ENCODE results near the gene NXPE3.

NXPE3 gene

DNA sequence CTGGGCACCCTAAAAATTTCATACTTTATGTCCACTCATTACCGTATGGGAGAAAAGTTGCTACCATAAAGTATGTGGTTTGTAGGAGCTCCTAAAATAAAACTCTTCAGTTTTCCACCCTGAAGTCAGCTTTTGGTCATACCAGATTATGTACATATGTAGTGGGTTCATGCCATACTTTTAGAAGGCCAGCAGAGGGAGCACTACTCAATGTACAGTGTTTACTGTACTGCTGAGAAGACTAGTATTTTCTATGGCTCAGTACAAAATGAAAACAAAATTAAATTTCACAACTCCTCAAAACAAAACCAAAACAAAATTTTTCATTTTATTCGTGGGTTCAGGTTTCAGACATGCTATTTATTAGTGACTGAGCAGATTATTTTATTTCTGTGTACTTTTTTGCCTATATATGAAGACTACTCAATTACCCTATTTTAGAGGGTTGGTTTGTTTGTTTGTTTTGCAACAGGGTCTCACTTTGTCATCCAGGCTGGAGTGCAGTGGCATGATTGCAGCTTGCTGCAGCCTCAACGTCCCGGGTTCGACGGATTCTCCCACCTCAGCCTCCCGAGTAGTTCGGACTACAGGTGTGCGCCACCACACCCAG is 24.3 kb downstream of the NXPE3 start:
- FAIRE-seq: peak; percentile 88

- FAIRE-seq: no peak
Measured at GRCh38 chr3:101803939-101804338, 24.9 kb downstream of the NXPE3 start.

DNA sequence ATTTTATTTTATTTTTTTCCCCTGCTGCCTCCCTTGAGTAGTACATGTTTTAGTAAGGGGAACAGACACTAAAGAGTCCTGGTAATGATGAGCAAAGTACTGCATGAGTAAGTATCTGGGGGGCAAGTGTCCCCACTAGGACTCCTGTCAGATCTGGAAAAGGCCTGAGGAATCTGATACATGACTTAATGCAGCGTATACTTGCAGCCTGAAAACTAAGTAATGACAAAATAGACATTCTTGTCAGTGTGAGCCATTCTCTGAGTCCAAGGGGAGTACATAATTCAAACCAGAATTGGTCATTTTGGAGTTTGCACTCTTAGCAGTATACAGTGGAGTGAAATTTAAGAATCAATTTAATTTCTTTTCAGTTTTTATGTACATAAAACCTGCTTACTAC is 27.5 kb downstream of the NXPE3 start:
- no peak for FAIRE-seq

DNA sequence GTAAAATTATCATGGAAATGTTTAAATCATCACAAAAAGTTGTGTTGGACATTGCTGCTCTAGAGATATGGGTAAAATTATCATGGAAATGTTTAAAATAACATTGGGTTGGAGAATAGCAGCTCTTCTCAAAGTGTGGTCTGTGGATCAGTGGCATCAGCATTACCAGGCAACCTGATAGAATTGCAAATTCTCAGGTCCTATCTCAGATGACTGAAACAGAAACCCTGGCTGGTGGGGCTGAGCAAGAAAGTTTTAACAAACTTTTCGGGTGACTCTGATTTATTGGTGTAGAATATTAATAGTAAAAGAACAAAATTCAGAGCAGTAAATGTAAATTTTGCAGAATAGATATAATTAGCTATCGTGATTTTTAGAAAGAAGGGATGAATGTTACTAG is 28.9 kb downstream of the NXPE3 start:
- no peak for FAIRE-seq

DNA sequence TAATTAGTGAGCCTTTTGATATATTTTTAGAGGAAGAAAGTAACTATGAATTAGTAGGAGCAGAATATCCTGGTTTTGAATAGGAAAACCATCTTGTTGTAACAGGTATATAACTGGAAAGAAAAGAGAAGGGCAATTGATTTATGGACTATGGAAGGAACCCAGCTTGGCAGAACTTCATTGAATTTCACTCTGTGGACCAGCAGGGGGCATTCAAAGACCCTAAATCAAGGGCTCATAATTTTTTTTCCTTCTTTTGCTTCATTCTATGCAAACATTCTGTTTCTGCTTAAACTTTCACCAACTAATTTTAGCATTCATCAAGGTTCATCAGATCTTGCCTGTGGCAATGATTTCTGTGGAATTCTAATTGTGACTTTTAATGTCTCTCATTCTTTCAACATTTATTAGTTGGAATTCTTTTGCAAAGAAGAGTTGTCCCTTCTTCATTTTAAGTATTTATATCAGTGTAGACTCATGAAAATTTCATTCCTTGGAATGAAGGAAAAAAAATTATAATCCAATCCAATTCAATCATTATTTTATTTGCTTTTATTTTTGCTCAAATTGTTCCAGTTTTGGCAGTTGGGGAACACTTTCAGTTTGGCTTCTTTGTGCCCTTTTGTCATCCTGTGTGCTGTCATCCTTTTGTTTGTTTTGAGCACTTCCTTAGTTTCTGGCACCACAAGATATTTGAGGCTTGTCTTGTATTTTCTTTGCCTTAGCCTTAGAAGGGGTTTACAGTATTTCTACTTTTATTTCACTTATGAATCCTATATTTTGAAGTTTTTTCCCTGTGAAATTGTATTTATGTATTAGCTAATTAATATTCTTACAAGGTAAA is 30.4 kb downstream of the NXPE3 start:
- no peak for FAIRE-seq

- FAIRE-seq: no peak
Measured at GRCh38 chr3:101810022-101810418, 31.0 kb downstream of the NXPE3 start.

GRCh38 chr3:101811875-101812274 is 32.9 kb downstream of the NXPE3 start:
- FAIRE-seq: no peak

DNA sequence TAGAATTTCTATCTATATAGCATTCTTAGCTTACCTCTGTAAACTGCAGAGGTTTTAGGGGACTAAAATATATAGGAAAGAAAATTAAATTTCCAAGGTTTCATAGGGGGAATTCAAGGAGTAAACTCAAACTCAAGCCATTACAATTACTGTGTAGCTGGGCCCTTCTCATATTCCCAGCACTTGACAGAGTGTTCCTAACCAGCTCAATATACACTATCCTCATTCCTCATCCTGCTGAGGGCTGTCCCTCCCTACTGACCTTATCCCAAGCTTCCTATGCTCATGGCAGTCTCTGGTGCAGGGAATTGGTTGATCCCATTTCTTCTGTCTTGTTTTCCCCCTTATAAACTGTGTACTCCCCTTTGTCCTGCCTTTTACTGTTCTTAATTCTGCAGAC is 33.9 kb downstream of the NXPE3 start:
- no peak for FAIRE-seq

DNA sequence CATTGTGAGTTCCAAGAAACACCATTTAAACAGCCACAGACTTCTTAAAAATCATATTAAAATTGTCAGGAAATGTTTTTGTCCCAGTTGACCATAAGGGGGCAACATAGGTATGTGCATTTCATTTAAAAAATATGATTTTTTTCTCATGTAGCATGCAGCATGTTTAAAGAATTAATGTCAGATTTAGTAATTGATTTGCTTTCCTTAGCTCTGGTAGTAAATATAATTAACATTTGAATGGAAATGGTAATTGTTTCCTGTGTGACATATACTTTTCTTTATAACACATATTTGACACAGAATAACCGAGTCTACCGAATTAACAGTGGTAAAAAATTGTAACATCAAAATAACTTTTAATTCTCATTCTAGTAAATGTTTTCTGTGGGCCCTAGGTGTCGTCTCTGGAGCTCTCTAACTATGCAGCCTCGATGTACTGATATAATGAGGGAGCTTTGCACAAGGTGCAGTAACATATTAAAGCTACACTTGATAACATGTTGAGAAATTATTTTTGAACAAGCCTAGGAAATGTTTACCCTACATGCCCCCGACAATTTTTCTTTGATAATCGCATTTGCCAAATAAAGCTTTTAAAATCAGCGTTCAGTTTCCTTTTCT is 34.9 kb downstream of the NXPE3 start:
- peak; percentile 55 for FAIRE-seq

DNA sequence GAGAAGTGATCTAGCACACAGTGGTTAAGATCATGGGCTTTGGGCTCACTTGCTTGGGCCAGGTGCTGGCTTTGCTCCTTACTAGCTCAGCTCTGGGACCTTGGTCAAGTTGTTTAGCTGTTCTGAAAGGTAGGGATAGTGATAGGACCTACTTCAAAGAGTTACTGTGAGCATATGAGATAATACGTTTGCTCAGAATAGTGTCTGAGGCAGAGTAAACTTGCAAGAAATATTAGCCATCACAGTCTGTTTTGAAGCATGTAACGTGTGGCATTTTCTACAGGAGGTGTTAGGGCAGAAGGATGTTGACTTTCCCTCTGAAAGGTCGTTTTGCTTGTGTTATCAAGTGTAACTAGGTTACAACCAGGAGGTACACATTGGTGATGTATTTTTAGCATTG is 35.8 kb downstream of the NXPE3 start:
- FAIRE-seq: no peak

DNA sequence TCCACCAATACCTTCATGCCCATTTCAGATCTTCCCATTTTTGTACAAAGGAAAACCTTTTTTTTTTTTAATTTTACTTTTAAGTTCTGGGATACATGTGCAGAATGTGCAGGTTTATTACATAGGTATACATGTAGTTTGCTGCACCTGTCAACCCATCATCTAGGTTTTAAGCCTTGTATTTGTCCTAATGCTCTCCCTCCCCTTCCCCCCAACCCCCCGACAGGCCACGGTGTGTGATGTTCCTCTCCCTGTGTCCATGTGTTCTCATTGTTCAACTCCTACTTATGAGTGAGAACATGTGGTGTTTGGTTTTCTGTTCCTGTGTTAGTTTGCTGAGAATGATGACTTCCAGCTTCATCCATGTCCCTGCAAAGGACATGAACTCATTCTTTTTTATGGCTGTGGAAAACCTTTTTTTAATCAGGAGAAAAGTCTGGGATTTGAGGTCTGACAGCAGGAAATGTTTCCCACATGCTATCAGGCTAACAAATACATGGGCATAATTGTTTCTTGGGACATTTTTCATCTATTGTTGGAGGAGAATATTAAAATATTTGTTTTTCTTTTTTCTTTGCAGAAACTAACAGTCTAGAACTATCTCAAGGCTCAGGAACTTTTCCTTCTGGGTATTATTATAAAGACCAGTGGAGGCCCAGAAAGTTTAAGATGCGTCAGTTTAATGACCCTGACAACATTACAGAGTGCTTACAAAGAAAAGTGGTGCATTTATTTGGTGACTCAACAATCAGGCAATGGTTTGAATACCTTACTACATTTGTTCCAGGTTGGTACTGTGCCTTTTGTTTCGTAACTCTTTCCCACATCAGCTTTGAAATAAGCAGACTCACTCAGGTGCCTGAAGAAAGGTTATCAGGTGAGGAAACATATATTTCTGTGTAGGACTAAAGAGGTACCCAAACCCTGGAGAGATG is 37.5 kb downstream of the NXPE3 start:
- FAIRE-seq: no peak

GRCh38 chr3:101817992-101818391 is 39.0 kb downstream of the NXPE3 start:
- no peak for FAIRE-seq

DNA sequence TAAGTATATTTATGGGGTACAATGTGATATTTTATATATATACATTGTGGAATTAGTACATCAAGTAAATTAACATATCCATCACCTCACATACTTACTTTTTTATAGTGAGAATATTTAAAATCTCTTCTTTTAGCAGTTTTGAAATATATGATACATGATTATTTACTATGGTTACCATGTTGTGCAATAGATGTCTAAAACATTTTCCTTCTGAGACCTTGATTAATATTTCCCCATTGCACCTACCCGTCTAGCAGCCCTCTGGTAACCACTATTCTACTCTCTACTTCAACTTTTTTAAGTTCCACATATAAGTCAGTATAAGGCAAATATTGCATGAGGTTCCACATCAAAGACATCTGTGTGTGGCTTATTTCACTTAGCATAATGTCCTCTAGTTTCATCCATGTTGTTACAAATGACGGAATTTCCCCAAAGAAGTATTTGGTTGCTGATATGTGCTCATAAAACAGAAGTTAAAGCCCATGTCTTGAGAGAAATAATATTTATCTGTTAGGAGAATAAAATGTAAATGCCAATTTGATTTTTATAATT is 40.7 kb downstream of the NXPE3 start:
- no peak for FAIRE-seq

DNA sequence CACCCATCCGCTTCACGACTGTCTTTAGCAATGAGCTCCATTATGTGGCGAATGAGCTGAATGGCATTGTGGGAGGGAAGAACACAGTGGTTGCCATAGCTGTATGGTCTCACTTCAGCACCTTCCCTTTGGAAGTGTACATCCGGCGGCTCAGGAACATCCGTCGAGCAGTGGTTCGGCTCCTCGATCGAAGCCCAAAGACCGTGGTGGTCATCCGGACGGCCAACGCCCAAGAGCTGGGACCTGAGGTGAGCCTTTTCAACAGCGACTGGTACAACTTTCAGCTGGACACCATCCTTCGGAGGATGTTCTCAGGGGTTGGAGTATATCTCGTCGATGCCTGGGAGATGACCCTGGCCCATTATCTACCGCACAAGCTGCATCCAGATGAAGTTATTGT is 42.5 kb downstream of the NXPE3 start:
- no peak for FAIRE-seq

GRCh38 chr3:101823525-101823924 is 44.5 kb downstream of the NXPE3 start:
- no peak for FAIRE-seq

DNA sequence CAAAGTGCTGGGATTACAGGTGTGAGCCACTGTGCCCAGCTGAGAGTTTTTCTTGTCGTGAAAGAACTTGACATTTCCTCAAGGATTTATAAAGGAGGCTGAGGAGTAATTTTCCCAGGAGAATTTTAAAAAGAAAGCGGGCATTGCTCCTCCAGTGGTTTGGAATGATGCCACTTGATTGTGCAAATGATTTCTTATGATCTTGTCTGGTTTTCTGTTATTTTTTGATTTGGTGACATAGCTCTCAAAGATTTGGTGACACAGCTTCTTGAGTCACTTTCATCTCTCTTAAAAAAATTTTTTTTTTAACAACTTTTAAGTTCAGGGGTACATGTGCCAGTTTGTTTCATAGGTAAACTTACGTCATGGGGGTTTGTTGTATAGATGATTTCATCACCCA is 45.7 kb downstream of the NXPE3 start:
- no peak for FAIRE-seq

GRCh38 chr3:101825904-101826445 is 47.0 kb downstream of the NXPE3 start:
- no peak for FAIRE-seq

- no peak for FAIRE-seq
Measured at GRCh38 chr3:101827211-101828174, 48.5 kb downstream of the NXPE3 start.

DNA sequence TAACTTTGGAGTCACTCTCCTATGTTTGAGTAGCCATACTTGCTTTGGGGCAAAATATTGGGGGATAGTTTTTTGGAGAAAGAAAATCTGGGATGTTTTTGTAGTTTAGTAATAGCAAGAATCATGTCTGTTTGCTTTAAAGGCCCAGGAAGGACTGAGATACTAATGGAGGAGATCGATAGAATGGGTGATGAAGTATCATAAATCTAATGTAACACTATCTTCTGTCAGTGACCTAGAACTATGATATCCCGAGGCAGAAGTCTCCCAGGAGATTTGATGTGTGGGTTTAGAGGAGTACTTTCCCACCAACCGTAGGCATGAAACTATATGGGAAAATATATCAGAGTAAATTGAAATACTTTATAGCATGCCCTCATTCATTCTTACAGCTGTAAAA is 49.3 kb downstream of the NXPE3 start:
- FAIRE-seq: no peak

DNA sequence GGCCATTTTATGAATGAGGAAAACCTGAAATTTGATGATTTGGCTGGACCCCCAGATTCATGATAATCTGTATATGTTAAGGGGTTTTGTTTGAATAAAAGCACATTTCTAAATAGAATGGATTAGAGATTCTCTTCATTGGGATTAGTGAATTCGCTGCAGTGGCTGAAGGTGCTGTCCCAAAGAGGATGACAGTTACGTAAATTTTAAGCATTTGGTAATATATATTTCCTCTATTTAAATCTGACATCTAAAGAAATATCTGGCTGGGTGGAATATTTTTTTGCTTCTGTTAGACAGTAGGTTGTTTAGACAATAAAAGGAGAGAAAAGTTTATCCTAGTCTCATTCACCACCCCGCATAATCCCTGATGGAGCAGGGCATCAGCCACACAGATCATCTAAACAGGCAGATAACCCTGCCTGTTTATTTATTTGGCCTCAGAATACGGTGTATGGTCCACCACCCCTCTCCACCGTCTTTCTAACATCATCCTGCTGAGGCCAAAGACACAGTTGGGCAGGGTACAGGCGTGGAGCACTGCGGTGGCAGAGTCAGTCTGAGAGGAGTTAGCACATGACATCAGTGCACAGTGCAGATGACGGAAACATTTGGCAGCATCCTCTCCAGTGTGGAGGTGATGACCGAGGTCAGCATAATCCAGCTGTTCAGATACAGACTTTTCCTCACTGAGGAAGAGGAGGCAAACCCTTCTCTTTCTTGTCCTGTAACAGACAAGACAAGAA is 49.9 kb downstream of the NXPE3 start:
- no peak for FAIRE-seq
